ENCODE results near the gene LRP5.

Gene LRP5

DNA sequence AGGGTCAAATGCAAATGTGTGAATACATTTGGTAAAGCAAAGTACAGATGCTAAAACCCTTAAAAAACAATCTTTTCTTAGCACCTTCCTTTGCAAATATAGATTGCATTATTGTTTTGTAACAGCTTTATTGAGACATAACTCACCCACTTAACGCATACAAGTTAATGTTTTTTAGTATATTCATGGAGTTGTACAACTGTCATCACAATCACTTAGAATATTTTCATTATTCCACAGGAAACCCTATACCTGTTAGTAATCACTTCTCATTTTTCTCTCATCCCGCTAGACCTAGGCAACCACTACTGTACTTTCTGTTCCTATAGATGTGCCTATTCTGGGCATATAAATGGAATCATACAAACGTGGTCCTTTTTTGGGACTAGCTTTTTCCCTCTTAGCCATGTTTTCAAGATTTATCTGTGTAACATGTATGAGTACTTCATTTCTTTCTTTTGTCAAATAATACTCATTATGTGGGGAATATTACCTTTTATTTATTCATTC lies 182.9 kb downstream of the LRP5 start:
- no peak for TF ChIP-seq ZNF274 (IDR thresholded peaks at IDR 0.05; ENCODE audit: low read depth, low read length)

DNA sequence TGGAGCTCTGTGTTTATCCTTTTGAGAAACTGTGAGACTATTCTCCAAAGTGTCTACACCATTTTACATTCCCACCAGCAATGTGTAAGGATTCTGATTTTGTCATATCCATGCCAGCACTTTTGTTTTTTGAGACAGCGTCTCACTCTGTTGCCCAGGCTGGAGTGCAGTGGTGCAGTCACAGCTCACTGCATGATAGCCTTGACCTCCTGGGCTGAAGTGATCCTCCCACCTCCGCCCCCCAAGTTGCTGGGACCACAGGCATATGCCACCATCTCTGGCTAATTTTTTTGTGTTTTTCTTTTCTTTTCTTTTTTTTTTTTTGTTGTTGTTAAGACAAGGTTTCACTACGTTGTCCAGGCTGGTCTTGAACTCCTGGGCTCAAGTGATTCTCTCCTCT lies 183.5 kb downstream of the LRP5 start:
- TF ChIP-seq ZNF274 (IDR thresholded peaks at IDR 0.05; ENCODE audit: low read depth, low read length) = no peak
- H3K4me3 ChIP-seq (ENCODE audit: low read length) = no peak overlapping the region

More for the DNA sequence above, 182.9 kb downstream of the LRP5 start:
- H3K4me3 ChIP-seq (ENCODE audit: low read length) = no peak overlapping the region

DNA sequence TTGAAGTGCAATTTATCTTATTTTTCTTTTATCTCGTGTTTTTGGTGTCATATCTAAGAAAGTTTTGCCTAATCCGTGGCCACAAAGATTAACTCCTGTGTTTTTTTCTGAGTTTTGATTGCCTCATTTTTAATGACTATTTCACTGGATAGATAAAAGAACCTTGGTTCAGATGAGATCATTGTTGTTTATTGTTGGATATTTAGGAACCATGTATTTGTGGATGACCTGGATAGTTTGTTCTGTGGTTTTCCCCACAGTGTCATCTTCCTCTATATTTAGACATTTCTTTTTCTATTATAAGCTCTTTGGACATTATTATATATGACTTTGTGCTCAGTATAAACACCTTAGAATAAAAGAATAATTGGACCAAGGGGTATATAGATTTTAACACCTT lies 185.4 kb downstream of the LRP5 start:
- no peak overlapping the region for H3K4me3 ChIP-seq (ENCODE audit: low read length)
- no peak for TF ChIP-seq ZNF274 (IDR thresholded peaks at IDR 0.05; ENCODE audit: low read depth, low read length)

DNA sequence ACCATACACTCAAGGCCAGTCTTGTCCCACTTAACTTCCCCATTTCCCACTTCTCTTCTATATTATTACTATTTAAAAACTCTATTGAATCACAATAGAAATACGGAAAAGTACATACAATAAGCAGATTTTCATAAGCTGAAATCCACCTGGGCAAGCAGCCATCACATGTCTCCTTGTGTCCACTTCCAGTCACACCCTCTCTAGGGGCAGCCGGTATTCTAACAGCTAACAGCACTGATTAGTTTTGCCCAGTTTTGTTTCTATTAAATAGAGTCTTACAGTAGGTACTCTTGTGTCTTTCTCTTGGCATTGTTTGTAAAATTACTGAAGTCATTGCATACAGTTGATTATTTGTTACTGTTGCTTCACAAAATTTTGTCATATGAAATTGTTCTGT lies 185.9 kb downstream of the LRP5 start:
- H3K4me3 ChIP-seq (ENCODE audit: low read length) = no peak overlapping the region
- no peak for TF ChIP-seq ZNF274 (IDR thresholded peaks at IDR 0.05; ENCODE audit: low read depth, low read length)
